Effector CD4-positive, alpha-beta T cell (primary cell): Measurements from ENCODE around the gene HBD.
"Not testable (repeated sequence)": the region's sequence is repeated elsewhere in the genome, so short reads cannot be mapped to it uniquely, and the experiment has no call there.

Experiments
- DNase-seq: peaks from one replicate; pipeline ENCODE4 v3.0.0-alpha.2; 2020

HBD gene

DNA sequence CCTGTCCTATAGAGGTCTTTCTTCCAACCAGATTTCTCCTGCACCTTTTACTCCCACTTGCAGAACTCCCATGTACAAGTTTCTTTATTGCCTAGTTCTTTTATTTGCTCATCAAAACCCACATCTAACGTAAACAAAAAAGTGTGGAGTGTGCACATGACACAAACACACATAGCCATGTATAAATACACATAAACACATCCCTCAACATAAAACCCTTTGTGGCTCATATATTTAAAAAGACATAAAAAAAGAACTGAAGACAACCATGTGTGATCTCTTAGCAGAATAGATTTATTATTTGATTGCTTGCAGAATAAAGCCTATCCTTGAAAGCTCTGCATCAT is 18.6 kb upstream of the HBD start:
- no peak for DNase-seq

DNA sequence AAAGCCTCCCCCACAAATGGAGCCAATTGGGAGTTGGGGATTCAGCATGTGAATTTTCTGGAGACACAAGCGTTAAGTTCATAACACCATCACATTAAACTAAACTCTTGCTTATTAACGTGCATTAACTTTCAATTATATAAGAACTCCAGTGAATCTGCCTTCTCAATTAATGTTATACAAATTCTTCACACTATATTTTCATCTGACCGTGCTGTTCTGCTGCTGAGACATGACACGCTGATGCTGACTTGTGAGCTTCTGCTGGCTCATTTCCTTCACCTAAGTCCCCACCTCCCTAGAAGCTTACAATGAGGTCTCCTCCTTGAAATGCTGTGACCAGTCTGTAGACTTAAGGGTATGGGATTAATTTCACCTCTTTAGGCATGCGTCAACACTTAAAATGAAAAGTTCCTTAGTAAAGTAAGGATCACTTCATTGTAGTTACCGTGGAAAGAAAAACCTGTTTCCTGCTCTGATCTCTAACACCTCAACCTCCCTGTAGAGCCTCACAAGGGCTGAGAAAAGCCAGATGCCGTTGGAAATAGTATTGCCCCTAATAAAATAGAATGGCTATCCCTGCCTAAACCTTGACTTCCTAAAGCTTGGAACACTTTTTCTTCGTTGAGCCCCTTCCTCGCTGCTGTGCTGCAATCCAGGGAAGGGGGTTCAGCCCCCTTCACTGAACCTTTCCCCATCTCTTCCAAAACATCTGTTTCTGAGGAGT is 18.1 kb upstream of the HBD start:
- DNase-seq, result no peak

DNA sequence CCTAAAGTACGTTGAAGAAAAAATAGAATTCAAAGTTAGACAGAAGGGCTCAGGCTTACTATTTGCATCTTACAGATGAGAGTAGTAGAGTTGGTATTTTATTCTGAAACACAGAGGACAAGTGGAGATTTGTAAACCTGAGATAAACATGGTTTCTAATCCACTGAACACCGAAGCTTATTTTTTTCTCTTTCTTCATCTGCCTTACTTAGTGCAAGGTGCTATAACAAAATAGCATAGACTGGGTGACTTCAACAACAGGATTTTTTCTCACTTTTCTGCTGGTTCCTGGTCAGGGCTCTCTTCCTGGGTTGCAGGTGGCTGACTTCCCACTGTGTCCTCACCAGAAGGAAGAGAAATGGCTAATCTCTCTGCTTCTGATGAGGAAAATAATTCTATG is 17.5 kb upstream of the HBD start:
- DNase-seq, result no peak

DNA sequence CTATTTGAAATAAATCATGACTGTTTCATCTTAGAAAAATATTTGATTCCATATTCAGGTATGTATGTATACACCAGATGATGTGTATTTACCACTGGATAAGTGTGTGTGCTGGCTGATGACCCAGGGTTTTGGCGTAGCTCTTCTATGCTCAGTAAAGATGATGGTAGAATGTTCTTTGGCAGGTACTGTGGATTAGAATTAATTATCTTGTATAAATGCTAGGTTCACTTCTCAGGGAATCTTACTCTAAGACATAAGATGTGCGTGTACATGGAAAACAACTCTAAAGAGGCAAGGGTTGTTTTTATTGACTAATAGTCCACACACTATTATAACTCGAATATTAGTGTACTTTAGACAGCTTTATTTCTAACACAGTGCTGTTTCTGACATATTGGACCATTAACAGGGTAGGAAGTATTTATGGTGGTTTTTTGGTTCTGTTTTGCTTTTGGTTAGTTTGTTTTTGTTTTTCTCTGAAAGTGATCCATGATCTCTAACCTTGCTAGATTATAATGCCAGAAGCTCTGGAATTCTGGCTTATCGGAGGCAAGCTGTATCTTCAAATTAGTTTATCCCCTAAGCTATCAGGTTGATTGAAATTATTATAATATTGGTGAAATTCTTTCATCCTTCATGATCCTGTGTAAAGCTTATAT is 16.4 kb upstream of the HBD start:
- no peak for DNase-seq

- DNase-seq, result not testable (repeated sequence)
These were observed 15.6 kb upstream of the HBD start, which contains the start of gene HBG1 for GRCh38 chr11:5249807-5250396. TSS of gene HBG1 (minus strand) at chr11:5249857. CDS start at chr11:5249804, 53 bp downstream.

DNA sequence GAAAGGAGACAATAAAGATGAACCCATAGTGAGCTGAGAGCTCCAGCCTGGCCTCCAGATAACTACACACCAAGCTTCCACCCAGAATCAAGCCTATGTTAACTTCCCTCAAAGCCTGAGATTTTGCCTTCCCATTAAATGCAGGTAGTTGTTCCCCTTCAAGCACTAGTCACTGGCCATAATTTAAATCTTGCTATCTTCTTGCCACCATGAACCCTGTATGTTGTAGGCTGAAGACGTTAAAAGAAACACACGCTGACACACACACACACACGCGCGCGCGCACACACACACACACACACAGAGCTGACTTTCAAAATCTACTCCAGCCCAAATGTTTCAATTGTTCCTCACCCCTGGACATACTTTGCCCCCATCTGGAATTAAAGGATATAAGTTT is 14.2 kb upstream of the HBD start:
- DNase-seq, result not testable (repeated sequence)

DNA sequence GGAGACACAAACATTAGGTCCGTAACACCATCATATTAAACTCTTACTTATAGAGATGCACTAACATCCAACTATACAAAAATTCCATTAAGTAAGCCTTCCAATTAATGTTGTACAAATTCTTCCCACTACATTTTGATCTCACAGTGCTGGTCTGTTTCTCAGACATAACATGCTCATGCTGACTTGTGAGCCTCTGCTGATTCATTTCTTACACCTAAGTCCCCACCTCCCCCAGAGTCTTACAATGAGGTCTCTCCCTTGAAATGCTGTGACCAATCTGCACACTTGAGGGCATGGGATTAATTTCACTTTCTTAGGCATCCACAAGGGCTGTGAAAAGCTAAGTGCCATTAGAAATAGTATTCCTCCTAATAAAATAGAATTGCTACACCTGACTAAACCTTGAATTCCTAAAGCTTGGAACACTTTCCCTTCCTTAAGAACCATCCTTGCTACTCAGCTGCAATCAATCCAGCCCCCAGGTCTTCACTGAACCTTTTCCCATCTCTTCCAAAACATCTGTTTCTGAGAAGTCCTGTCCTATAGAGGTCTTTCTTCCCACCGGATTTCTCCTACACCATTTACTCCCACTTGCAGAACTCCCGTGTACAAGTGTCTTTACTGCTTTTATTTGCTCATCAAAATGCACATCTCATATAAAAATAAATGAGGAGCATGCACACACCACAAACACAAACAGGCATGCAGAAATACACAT is 13.3 kb upstream of the HBD start:
- no peak for DNase-seq

DNA sequence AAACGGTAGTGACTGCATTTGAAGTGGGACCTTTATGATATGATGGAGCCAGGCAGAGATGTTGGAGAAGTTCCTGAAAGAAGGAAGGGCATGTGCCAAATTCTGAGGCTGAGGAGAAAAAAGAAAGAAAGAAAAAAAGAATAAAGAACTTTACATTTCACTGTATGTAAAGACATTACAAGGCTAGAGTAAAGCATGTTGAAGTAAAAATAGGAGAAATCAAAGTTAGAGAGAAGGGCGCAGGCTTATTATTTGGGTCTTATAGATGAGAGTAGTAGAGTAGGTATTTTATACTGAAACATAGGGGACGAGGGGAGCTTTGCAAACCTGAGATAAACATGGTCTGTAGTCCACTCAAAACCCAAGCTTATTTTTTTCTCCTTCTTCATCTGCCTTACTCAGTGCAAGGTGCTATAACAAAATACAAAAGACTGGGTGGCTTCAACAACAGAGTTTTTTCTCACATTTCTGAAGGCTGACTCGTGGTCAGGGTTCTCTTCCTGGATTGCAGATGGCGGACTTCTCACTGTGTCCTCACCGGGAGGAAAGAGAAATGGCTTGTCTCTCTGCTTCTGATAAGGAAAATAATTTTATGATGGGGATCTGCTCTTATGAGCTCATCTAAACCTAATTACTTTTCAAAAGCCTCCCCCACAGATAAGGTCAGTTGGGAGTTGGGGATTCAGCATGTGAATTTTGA is 12.6 kb upstream of the HBD start:
- DNase-seq, result no peak

DNA sequence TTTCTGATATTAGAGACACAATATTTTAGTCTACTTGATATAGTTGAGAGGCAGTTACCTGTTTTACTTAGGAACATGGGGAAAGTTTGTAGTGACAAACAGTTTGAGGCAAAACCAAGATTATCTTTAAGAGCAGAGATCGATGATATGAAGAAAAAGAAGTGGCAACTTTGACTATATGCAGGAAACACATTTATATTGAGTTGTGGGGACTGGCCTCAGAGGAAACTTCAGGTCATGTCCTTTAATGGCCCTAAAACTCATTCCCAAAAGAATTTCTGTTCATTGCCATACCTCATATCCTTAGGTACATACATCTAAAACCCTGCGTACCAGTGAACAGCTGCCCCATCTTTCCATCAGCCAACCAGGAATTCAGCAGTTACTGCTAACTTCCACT is 10.9 kb upstream of the HBD start:
- no peak for DNase-seq

DNA sequence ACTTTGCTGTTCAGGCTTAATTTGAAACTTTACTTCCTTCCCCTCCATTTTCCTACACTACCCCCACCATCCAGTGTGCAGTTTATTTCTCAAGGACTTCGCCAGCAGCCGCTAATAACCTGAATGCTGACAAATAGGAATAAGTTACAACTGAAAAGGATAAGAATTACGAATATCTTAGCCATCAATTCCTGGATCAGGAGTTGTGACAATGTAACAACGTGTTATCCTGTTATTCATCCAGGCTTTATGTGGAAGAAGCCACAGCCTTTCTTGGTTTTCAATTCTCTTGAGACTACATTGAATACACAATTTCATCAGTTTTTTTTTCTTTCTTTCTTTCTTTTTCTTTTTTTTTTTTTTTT is 9.5 kb upstream of the HBD start:
- DNase-seq, result no peak

GRCh38 chr11:5242933-5243815 is 8.9 kb upstream of the HBD start:
- no peak for DNase-seq

DNA sequence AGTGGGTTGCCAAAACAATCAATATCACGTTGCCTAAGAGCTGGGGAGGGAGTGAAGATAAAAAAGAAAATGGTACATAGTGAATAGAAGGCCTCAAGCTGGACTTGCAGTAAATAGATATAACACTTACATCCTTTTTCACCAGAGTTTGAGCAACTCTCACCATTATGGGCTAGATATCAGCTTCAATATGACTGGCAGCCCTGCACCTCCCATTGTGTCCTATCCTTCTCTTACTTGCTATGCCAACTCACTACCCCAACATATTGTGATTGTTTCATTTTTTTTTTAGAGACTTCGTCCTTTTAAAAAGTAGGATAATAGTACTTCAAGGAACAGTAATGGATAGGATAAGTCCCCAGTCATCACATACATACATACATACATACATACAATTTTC is 7.9 kb upstream of the HBD start:
- no peak for DNase-seq

GRCh38 chr11:5241458-5241857 is 7.2 kb upstream of the HBD start:
- no peak for DNase-seq

DNA sequence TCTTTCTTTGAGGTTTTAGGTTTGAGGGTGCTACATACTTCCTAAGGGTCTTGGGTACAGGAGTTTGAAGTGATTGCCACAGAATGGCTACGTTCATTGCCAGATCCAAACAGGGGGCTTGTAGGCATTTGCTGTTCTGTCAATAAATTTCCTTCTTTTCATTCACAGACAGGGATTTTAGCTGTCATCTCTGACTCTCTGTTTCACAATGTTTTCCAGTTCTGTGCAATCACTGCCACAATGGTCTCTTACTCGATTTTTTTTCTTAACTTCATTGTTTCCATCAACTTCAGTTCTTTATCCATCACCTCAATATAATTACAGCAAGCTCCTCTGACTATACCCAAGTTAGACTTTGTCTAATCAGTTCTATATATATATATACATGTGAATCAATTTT is 6.2 kb upstream of the HBD start:
- no peak for DNase-seq

- DNase-seq, result no peak
These were observed 5.8 kb upstream of the HBD start for GRCh38 chr11:5240056-5240455.

- no peak for DNase-seq
These were observed 4.8 kb upstream of the HBD start for GRCh38 chr11:5239046-5239445.

- no peak for DNase-seq
These were observed 4.2 kb upstream of the HBD start for GRCh38 chr11:5238486-5238885.

- DNase-seq, result no peak
These were observed 3.1 kb upstream of the HBD start for GRCh38 chr11:5237420-5237819.

DNA sequence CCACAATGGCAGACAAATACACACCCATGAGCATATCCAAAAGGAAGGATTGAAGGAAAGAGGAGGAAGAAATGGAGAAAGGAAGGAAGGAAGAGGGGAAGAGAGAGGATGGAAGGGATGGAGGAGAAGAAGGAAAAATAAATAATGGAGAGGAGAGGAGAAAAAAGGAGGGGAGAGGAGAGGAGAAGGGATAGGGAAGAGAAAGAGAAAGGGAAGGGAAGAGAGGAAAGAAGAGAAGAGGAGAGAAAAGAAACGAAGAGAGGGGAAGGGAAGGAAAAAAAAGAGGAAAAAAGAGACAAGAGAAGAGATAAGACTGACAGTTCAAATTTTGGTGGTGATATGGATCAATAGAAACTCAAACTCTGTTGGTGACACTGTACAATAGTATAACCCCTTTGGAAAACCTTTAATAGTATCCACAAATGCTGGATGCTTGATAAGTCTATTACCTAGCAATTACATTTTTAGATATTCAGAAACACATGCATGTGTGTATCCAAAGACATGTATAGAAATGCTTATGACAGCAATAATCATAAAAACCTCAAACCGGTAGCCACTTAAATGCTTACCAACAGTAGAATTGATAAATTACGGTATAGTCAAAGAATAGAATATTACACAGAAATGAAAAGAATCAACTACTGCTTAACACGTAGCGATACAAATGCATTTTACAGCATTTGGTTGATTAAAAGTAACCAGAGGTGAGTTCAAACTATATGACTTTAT is 1.2 kb upstream of the HBD start:
- no peak for DNase-seq

GRCh38 chr11:5233307-5233706 is 976 bp downstream of the HBD start:
- no peak for DNase-seq

GRCh38 chr11:5232821-5233220 is 1.5 kb downstream of the HBD start:
- no peak for DNase-seq
